ENCODE measurements around the gene LAMA3.

LAMA3 gene

GRCh38 chr18:23900994-23901393, 211.7 kb downstream of the LAMA3 start:
- no peak for TF ChIP-seq CTCF (IDR thresholded peaks at IDR 0.05; ENCODE audit: borderline replicate concordance, control extremely low read depth, extremely low read depth, insufficient read depth, missing control alignments)
- in situ Hi-C loops (cut with MboI; ENCODE audit: low sequenced_read_pairs, unreplicated experiment) = no loop called here
- DNase-seq (ENCODE audit: low spot score) = no peak

GRCh38 chr18:23902396-23902795, 213.1 kb downstream of the LAMA3 start:
- in situ Hi-C loops (cut with MboI; ENCODE audit: low sequenced_read_pairs, unreplicated experiment) = no loop called here
- DNase-seq (ENCODE audit: low spot score) = no peak
- TF ChIP-seq CTCF (IDR thresholded peaks at IDR 0.05; ENCODE audit: borderline replicate concordance, control extremely low read depth, extremely low read depth, insufficient read depth, missing control alignments) = no peak

GRCh38 chr18:23903971-23904370, 214.7 kb downstream of the LAMA3 start:
- in situ Hi-C loops (cut with MboI; ENCODE audit: low sequenced_read_pairs, unreplicated experiment) = no loop called here
- no peak for DNase-seq (ENCODE audit: low spot score)
- TF ChIP-seq CTCF (IDR thresholded peaks at IDR 0.05; ENCODE audit: borderline replicate concordance, control extremely low read depth, extremely low read depth, insufficient read depth, missing control alignments) = no peak

- DNase-seq (ENCODE audit: low spot score) = no peak
- in situ Hi-C loops (cut with MboI; ENCODE audit: low sequenced_read_pairs, unreplicated experiment) = no loop called here
- no peak for TF ChIP-seq CTCF (IDR thresholded peaks at IDR 0.05; ENCODE audit: borderline replicate concordance, control extremely low read depth, extremely low read depth, insufficient read depth, missing control alignments)
Observed at GRCh38 chr18:23906658-23907057, 217.4 kb downstream of the LAMA3 start.

- in situ Hi-C loops (cut with MboI; ENCODE audit: low sequenced_read_pairs, unreplicated experiment) = no loop called here
- no peak for TF ChIP-seq CTCF (IDR thresholded peaks at IDR 0.05; ENCODE audit: borderline replicate concordance, control extremely low read depth, extremely low read depth, insufficient read depth, missing control alignments)
- no peak for DNase-seq (ENCODE audit: low spot score)
Observed at GRCh38 chr18:23908827-23909226, 219.6 kb downstream of the LAMA3 start.

GRCh38 chr18:23910032-23910431, 220.8 kb downstream of the LAMA3 start:
- no peak for DNase-seq (ENCODE audit: low spot score)
- no peak for TF ChIP-seq CTCF (IDR thresholded peaks at IDR 0.05; ENCODE audit: borderline replicate concordance, control extremely low read depth, extremely low read depth, insufficient read depth, missing control alignments)
- in situ Hi-C loops (cut with MboI; ENCODE audit: low sequenced_read_pairs, unreplicated experiment) = no loop called here

- TF ChIP-seq CTCF (IDR thresholded peaks at IDR 0.05; ENCODE audit: borderline replicate concordance, control extremely low read depth, extremely low read depth, insufficient read depth, missing control alignments) = no peak
- DNase-seq (ENCODE audit: low spot score) = no peak
- in situ Hi-C loops (cut with MboI; ENCODE audit: low sequenced_read_pairs, unreplicated experiment) = no loop called here
Observed at GRCh38 chr18:23912356-23912755, 223.1 kb downstream of the LAMA3 start.
